MCF 10A (cell line): ENCODE measurements around the gene AKTIP. TPM values are rescaled to one million over a fixed set of nuclear protein-coding genes. Genes with fewer than 3 reads are reported as not detected.
"Not testable (repeated sequence)": the region's sequence is repeated elsewhere in the genome, so short reads cannot be mapped to it uniquely, and the experiment has no call there.

Source experiments
- BruUV-seq: library from RNA; stranded (reverse); fragments of 400-500 nt; replicated peaks from 2 replicates; lab custom pipeline; 2021; lab: Mats Ljungman, UMichigan
- CTCF ChIA-PET: fragments of 300-600 bp; sonication (Branson Sonifier 250); formaldehyde crosslinking; extraction: SDS; loops from one replicate; lab custom pipeline; 2021; ENCODE audit warnings: antibody characterized with exemption, inconsistent platforms; lab: Yijun Ruan, JAX
- POLR2A ChIA-PET: fragments of 300-600, 350-650 bp; sonication (Branson Sonifier 250); formaldehyde crosslinking; extraction: SDS; loops from one replicate; lab custom pipeline; 2020; ENCODE audit warnings: antibody characterized with exemption, inconsistent platforms; lab: Yijun Ruan, JAX
- DNase-seq: peaks from one replicate; pipeline ENCODE4 v3.0.0-alpha.2; 2018; ENCODE audit not compliant: unreplicated experiment
- H3K27ac Mint-ChIP-seq: one replicate; pipeline ENCODE4 v1.8.0; 2022; ENCODE audit warnings: mild to moderate bottlenecking, low read depth, mixed read lengths; ENCODE audit not compliant: unreplicated experiment
- H3K27me3 Mint-ChIP-seq: one replicate; pipeline ENCODE4 v1.8.0; 2022; ENCODE audit warnings: mixed read lengths; ENCODE audit not compliant: insufficient read depth, unreplicated experiment
- H3K36me3 Mint-ChIP-seq: one replicate; pipeline ENCODE4 v1.8.0; 2022; ENCODE audit warnings: mild to moderate bottlenecking, moderate library complexity, mixed read lengths; ENCODE audit not compliant: insufficient read depth, unreplicated experiment
- H3K4me1 Mint-ChIP-seq: one replicate; pipeline ENCODE4 v1.8.0; 2022; ENCODE audit warnings: mixed read lengths; ENCODE audit not compliant: insufficient read depth, unreplicated experiment
- H3K4me3 Mint-ChIP-seq: one replicate; pipeline ENCODE4 v1.8.0; 2022; ENCODE audit warnings: mild to moderate bottlenecking, moderate library complexity, mixed read lengths; ENCODE audit not compliant: unreplicated experiment
- H3K9me3 Mint-ChIP-seq: one replicate; pipeline ENCODE4 v1.8.0; 2022; ENCODE audit warnings: mixed read lengths; ENCODE audit not compliant: unreplicated experiment
- intact Hi-C: fragments of 100-400 bp; cut with micrococcal nuclease; formaldehyde crosslinking; loops from 2 replicates; pipeline ENCODE4 v1.14.1; 2022
- total RNA-seq: library from RNA; stranded (reverse); gene quantifications from 2 replicates; pipeline ENCODE4 v1.2.3, GENCODE V29; 2022
- TF ChIP-seq, protein P1 (sequence below): fragments of 200-600 bp; IDR thresholded peaks from one replicate; pipeline ENCODE4 v1.8.0; 2022; ENCODE audit warnings: antibody characterized with exemption, mild to moderate bottlenecking; ENCODE audit not compliant: unreplicated experiment

Gene AKTIP
- total RNA-seq, 1 experiment from 2014 or later = 30.3 TPM

DNA sequence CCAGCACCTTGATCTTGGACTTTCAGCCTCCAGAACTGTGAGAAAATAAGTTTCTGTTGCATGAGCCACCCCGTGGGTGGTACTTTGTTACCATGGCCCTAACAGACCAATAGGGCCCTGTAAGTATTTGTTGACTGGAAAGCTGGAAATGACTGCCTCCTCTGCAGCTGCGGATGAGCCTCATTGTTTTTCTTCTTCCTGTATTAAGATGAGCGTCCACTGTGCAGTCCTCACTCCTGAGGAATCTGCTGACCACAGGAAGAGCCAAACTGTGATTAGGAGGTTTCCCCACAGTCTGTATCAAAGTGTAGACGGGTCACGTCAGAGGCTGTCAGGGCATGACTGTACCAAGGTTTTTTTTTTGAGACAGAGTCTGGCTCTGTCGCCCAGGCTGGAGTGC lies 12.2 kb upstream of the AKTIP start:
- POLR2A ChIA-PET = no interaction called here
- H3K9me3 Mint-ChIP-seq = no peaks in the 10 kb centered on the region
- no peaks in the 10 kb centered on the region for H3K4me1 Mint-ChIP-seq

DNA sequence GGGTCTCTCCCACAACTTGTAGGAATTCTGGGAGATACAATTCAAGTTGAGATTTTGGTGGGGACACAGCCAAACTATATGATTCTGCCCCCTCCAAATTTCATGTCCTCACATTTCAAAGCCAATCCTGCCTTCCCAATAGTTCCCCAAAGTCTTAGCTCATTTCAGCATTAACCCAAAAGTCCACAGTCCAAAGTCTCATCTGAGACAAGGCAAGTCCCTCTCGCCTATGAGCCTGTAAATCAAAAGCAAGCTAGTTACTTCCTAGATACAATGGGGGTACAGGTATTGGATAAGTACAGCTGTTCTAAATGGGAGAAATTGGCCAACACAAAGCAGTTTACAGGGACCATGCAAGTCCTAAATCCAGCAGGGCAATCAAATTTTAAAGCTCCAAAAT lies 9.8 kb upstream of the AKTIP start:
- H3K9me3 Mint-ChIP-seq, BruUV-seq, H3K4me1 Mint-ChIP-seq, H3K4me3 Mint-ChIP-seq, H3K27ac Mint-ChIP-seq, POLR2A ChIA-PET, H3K36me3 Mint-ChIP-seq, DNase-seq, H3K27me3 Mint-ChIP-seq: not testable (repeated sequence)
- intact Hi-C loops = loop anchor here (5.0 kb wide), 1 partner anchor 1320 kb away; no protein-coding TSS in a partner anchor
- CTCF ChIA-PET = interaction anchor here (0.6 to 0.8 kb wide), 2 partner anchors 18 to 39 kb away, joined by 4 read pairs; no protein-coding TSS in a partner anchor

More for the DNA sequence above, 12.2 kb upstream of the AKTIP start:
- CTCF ChIA-PET = interaction anchor here (0.5 to 1.2 kb wide), 2 partner anchors 8 to 34 kb away, joined by 3 read pairs; no protein-coding TSS in a partner anchor
- BruUV-seq = no TSS peak
- TF ChIP-seq, protein P1, sequence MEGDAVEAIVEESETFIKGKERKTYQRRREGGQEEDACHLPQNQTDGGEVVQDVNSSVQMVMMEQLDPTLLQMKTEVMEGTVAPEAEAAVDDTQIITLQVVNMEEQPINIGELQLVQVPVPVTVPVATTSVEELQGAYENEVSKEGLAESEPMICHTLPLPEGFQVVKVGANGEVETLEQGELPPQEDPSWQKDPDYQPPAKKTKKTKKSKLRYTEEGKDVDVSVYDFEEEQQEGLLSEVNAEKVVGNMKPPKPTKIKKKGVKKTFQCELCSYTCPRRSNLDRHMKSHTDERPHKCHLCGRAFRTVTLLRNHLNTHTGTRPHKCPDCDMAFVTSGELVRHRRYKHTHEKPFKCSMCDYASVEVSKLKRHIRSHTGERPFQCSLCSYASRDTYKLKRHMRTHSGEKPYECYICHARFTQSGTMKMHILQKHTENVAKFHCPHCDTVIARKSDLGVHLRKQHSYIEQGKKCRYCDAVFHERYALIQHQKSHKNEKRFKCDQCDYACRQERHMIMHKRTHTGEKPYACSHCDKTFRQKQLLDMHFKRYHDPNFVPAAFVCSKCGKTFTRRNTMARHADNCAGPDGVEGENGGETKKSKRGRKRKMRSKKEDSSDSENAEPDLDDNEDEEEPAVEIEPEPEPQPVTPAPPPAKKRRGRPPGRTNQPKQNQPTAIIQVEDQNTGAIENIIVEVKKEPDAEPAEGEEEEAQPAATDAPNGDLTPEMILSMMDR = no peak
- no peak overlapping the region for H3K27ac Mint-ChIP-seq
- H3K27me3 Mint-ChIP-seq = no peaks in the 10 kb centered on the region
- no peak for DNase-seq
- H3K4me3 Mint-ChIP-seq = no peak overlapping the region
- intact Hi-C loops = no loop called here
- no peaks in the 10 kb centered on the region for H3K36me3 Mint-ChIP-seq

- no peak for DNase-seq
- TF ChIP-seq, protein P1 = no peak
- Mint-ChIP-seq H3K9me3 (no peaks in the 10 kb centered on the region), H3K27ac (no peak overlapping the region), H3K4me1 (no peaks in the 10 kb centered on the region), H3K36me3 (no peaks in the 10 kb centered on the region), H3K27me3 (no peaks in the 10 kb centered on the region), H3K4me3 (no peak overlapping the region)
- ChIA-PET POLR2A (no interaction called here), CTCF (interaction anchor here (1.0 kb wide), 1 partner anchor 12 kb away, joined by 3 read pairs; no protein-coding TSS in a partner anchor)
- BruUV-seq = no TSS peak
- intact Hi-C loops = loop anchor here (2.0 to 5.0 kb wide), 3 partner anchors 535 to 1443 kb away; no protein-coding TSS in a partner anchor
Measured at GRCh38 chr16:53511403-53512280, 8.6 kb upstream of the AKTIP start.

DNA sequence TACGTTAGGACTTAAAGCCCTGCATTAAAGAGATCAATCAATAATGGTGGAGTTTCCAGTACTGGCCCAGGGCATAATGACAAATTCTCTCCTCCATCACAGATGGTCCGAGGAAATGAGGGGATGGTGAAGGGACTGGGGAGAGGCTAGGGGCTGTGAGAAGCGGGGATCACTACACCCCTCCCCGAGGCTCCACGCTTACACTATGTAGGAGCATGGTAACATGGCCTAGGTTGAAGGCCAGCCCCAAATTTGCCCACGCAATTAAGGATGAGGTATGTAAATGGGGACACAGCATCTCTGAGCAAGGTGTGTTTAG lies 8.0 kb upstream of the AKTIP start:
- TF ChIP-seq, protein P1 = no peak
- no peaks in the 10 kb centered on the region for H3K4me1 Mint-ChIP-seq
- no peak overlapping the region for H3K27ac Mint-ChIP-seq
- H3K27me3 Mint-ChIP-seq = no peaks in the 10 kb centered on the region
- H3K9me3 Mint-ChIP-seq = no peaks in the 10 kb centered on the region
- intact Hi-C loops = loop anchor here (2.0 to 5.0 kb wide), 3 partner anchors 534 to 1442 kb away; no protein-coding TSS in a partner anchor
- POLR2A ChIA-PET = no interaction called here
- no peak overlapping the region for H3K4me3 Mint-ChIP-seq
- DNase-seq = no peak
- no peaks in the 10 kb centered on the region for H3K36me3 Mint-ChIP-seq
- no TSS peak for BruUV-seq
- CTCF ChIA-PET = interaction anchor here (1.0 kb wide), 1 partner anchor 13 kb away, joined by 3 read pairs; no protein-coding TSS in a partner anchor
